Measurements from ENCODE around the gene KRTDAP. TPM values are rescaled to one million over a fixed set of nuclear protein-coding genes. Genes with fewer than 3 reads are reported as not detected.
"Not testable (repeated sequence)": the region's sequence is repeated elsewhere in the genome, so short reads cannot be mapped to it uniquely, and the experiment has no call there.

KRTDAP gene
- total and polyA plus RNA-seq, 8 donors, result 0.98 to 2.2 (median 1.8) TPM; not detected in 2

GRCh38 chr19:35486268-35486708 is 4.0 kb downstream of the KRTDAP start:
- no peak for TF ChIP-seq CTCF (IDR thresholded peaks at IDR 0.05)
- no peak overlapping the region for H3K4me3 ChIP-seq
- no peaks in the 10 kb centered on the region for H3K9me3 ChIP-seq
- peaks cover 0 to 21% of the 10 kb centered on the region in 2 donors for H3K27me3 ChIP-seq
- ATAC-seq (no peak), DNase-seq (no peak)
- H3K4me1 ChIP-seq, result no peaks in the 10 kb centered on the region
- intact Hi-C loops (cut with DNase I), result no loop called here
- H3K27ac ChIP-seq, result no peak overlapping the region
- H3K36me3 ChIP-seq, result no peaks in the 10 kb centered on the region

GRCh38 chr19:35484252-35485036 is 5.8 kb downstream of the KRTDAP start:
- TF ChIP-seq CTCF (IDR thresholded peaks at IDR 0.05), result no peak
- no peak overlapping the region for H3K4me3 ChIP-seq
- intact Hi-C loops (cut with DNase I), result no loop called here
- no peaks in the 10 kb centered on the region for H3K9me3 ChIP-seq
- H3K27ac ChIP-seq, result no peak overlapping the region
- H3K4me1 ChIP-seq, result no peaks in the 10 kb centered on the region
- peaks cover 0 to 9% of the 10 kb centered on the region in 2 donors for H3K27me3 ChIP-seq
- ATAC-seq (no peak), DNase-seq (no peak)
- no peaks in the 10 kb centered on the region for H3K36me3 ChIP-seq

- Histone ChIP-seq H3K27me3 (no peaks in the 10 kb centered on the region), H3K27ac (no peak overlapping the region), H3K9me3 (no peaks in the 10 kb centered on the region), H3K4me3 (no peak overlapping the region), H3K36me3 (no peaks in the 10 kb centered on the region), H3K4me1 (no peaks in the 10 kb centered on the region)
- DNase-seq, result no peak
- no peak for ATAC-seq
- intact Hi-C loops (cut with DNase I), result no loop called here
- no peak for TF ChIP-seq CTCF (IDR thresholded peaks at IDR 0.05)
These were observed 7.2 kb downstream of the KRTDAP start for GRCh38 chr19:35483089-35483488.

- H3K27ac ChIP-seq, result no peak overlapping the region
- H3K4me3 ChIP-seq, result no peak overlapping the region
- H3K27me3 ChIP-seq, result no peaks in the 10 kb centered on the region
- no peaks in the 10 kb centered on the region for H3K36me3 ChIP-seq
- ATAC-seq (peak; percentile 26), DNase-seq (no peak)
- intact Hi-C loops (cut with DNase I), result no loop called here
- H3K9me3 ChIP-seq, result no peaks in the 10 kb centered on the region
- TF ChIP-seq CTCF (IDR thresholded peaks at IDR 0.05), result no peak
- no peaks in the 10 kb centered on the region for H3K4me1 ChIP-seq
These were observed 11.2 kb downstream of the KRTDAP start for GRCh38 chr19:35478794-35479677.

- DNase-seq (no peak), ATAC-seq (no peak)
- H3K4me1 ChIP-seq, result no peaks in the 10 kb centered on the region
- no peak overlapping the region for H3K4me3 ChIP-seq
- H3K36me3 ChIP-seq, result no peaks in the 10 kb centered on the region
- intact Hi-C loops (cut with DNase I), result no loop called here
- H3K27me3 ChIP-seq, result no peaks in the 10 kb centered on the region
- H3K9me3 ChIP-seq, result no peaks in the 10 kb centered on the region
- TF ChIP-seq CTCF (IDR thresholded peaks at IDR 0.05), result no peak
- H3K27ac ChIP-seq, result no peak overlapping the region
These were observed 14.1 kb downstream of the KRTDAP start for GRCh38 chr19:35476149-35476548.

GRCh38 chr19:35474594-35474993 is 15.7 kb downstream of the KRTDAP start:
- H3K27me3 ChIP-seq; H3K4me1 ChIP-seq; ATAC-seq; H3K4me3 ChIP-seq; H3K27ac ChIP-seq; DNase-seq; H3K9me3 ChIP-seq; intact Hi-C loops (cut with DNase I); H3K36me3 ChIP-seq: not testable (repeated sequence)
